ENCODE data around the gene AMDHD2.

DNA sequence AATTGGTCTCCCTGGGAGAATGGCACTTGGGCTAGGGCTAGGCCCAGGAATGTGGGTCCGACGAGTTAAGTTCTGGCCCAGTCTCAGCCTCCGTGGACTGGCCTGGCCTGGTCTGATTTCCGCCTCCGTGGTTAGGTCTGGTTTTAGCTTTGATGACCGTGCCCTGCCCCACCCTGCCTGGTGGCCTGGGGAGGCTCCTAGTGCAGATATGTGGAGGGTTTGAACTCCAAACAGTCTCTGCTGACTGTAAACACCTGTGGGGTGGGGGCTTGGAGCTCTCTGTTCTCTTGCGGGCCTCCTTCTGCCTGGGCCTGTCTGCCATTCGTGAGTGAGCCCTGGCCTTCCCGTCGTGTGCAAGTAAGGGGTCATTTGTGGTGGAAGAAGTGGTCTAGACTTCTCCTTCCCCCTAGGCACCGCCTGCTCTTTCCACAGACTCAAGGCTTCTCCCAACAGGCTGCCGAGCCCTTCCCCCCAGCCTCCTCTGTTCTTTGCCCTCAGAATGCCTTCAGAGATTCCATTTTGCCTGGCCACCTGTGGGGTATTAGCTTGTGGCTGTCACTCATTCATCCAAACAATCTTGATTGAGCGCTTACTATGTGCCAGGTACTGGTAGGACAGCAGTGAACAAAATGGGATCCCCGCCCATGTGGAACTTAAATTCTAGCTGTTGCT is 4.9 kb upstream of the AMDHD2 start:
- TF ChIP-seq CTCF (conservative IDR thresholded peaks at IDR 0.05 in 1 of 2, IDR thresholded peaks at IDR 0.05 in 1 of 2; ENCODE audit: extremely low read depth in 1 of 2, insufficient read depth in 1 of 2, low read depth in 1 of 2, low read length in 2 of 2) (no peak), EZH2 (IDR thresholded peaks at IDR 0.05; ENCODE audit: borderline replicate concordance, low read length) (no peak)

Data from mammary epithelial cell (primary cell).